Sigmoid colon (tissue), 7 donors: Measurements from ENCODE around the gene F12. TPM values are rescaled to one million over a fixed set of nuclear protein-coding genes. Genes with fewer than 3 reads are reported as not detected.

ENCODE experiments used
- DNase-seq: peaks from one replicate; pipeline ENCODE4 v3.0.0-alpha.2; 2019
- H3K27ac ChIP-seq, 4 donors: fragments of 200-600 bp; sonication (generic); one replicate each; pipeline ENCODE4 v1.5.1; 2016 to 2019; ENCODE audit warnings: mild to moderate bottlenecking in 1 of 4
- H3K27me3 ChIP-seq, 3 donors: fragments of 200-600 bp; sonication (generic); one replicate each; pipeline ENCODE4 v1.5.1; 2019; ENCODE audit warnings: mild to moderate bottlenecking in 1 of 3
- H3K36me3 ChIP-seq, 4 donors: fragments of 200-600 bp; sonication (generic); one replicate each; pipeline ENCODE4 v1.5.1; 2016 to 2019
- H3K4me1 ChIP-seq, 4 donors: fragments of 200-600 bp; sonication (generic); one replicate each; pipeline ENCODE4 v1.5.1; 2017 to 2019
- H3K4me3 ChIP-seq, 4 donors: fragments of 200-600 bp; sonication (generic); one replicate each; pipeline ENCODE4 v1.5.1; 2017 to 2019; ENCODE audit warnings: mild to moderate bottlenecking in 2 of 4, moderate library complexity in 1 of 4
- H3K9me3 ChIP-seq, 4 donors: fragments of 200-600 bp in 3 of 4; sonication (generic) in 3 of 4; one replicate each; pipeline versions ENCODE4 v1.5.1 to v1.6.1; 2013 to 2019
- EP300 ChIP-seq, 4 donors: sonication (generic); formaldehyde crosslinking; IDR thresholded peaks; one replicate each; pipeline ENCODE4 v1.6.1; 2017; ENCODE audit warnings: antibody characterized with exemption in 4 of 4
- POLR2A ChIP-seq, 2 donors: fragments of 450-650 bp; IDR thresholded peaks; one replicate each; pipeline ENCODE4 v1.6.1; 2016; ENCODE audit warnings: antibody characterized with exemption in 2 of 2, mild to moderate bottlenecking in 2 of 2, moderate library complexity in 2 of 2
- POLR2AphosphoS5 ChIP-seq, 4 donors: sonication (generic); formaldehyde crosslinking; IDR thresholded peaks; one replicate each; pipeline ENCODE4 v1.6.1; 2017; ENCODE audit warnings: antibody characterized with exemption in 4 of 4
- WGBS, 2 donors: extraction: QIAGEN DNeasy Blood & Tissue Kit; methylation state at CpG; one replicate each; pipeline ENCODE4 v1.1.7; 2013; 5-methylcytosine and 5-hydroxymethylcytosine counted together
- intact Hi-C: fragments of 100-400 bp; cut with DNase I; formaldehyde crosslinking; loops from one replicate; pipeline ENCODE4 v1.15.1; 2023
- polyA plus RNA-seq, 3 donors: library from polyadenylated mRNA; stranded (reverse); fragments of 200-250 nt; gene quantifications; one replicate each; pipeline ENCODE4 v1.2.3, GENCODE V29; 2013
- total RNA-seq, 4 donors: library from RNA; depleted of rRNA; stranded (reverse); fragments of >200 nt; gene quantifications; one replicate each; pipeline ENCODE4 v1.1.0, GENCODE V29; 2016
- TF ChIP-seq, protein P1 (sequence below), 4 experiments: fragments of 450-650 bp in 3 of 4; fragments of 200-600 bp in 1 of 4; IDR thresholded peaks; one replicate each; pipeline ENCODE4 v1.5.1; 2016 to 2019; ENCODE audit warnings: antibody characterized with exemption in 4 of 4, mild to moderate bottlenecking in 3 of 4, moderate library complexity in 2 of 4
- donor health status: healthy with polysubstance abuse.
- donor health status: Bipolar disorder and iron deficiency.
- donor health status: healthy.

The F12 gene
- total and polyA plus RNA-seq, 7 donors = 0.36 to 14.0 (median 2.2) TPM; not detected in 1

DNA sequence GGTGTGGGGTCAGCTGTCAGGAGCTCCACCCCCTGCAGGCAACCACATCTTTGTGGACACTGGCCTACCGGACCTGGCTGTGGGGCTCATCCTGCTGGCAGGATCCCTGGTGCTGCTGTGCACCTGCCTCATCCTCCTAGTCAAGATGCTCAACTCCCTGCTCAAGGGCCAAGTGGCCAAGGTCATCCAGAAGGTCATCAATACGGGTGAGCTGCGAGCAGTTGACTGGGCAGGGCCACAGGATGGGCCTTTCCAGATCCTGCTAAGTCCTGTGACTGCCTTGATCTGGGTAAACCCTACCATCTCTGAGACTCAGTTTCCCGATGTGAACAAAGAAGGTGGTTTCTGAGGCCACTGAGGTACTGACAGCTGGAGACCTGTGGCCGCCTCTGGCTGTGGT is 15.4 kb downstream of the F12 start:
- DNase-seq = no peak
- Histone ChIP-seq H3K27me3 (peaks cover 0 to 55% (median 29%) of the 10 kb centered on the region in 3 donors), H3K36me3 (no peaks in the 10 kb centered on the region), H3K27ac (no peak overlapping the region), H3K9me3 (no peaks in the 10 kb centered on the region), H3K4me1 (peaks cover 0 to 4% (median 0%) of the 10 kb centered on the region in 4 donors), H3K4me3 (no peak overlapping the region)
- TF ChIP-seq POLR2AphosphoS5 (IDR thresholded peaks at IDR 0.05) = no peak
- TF ChIP-seq EP300 (IDR thresholded peaks at IDR 0.05) = no peak
- TF ChIP-seq, protein P1, sequence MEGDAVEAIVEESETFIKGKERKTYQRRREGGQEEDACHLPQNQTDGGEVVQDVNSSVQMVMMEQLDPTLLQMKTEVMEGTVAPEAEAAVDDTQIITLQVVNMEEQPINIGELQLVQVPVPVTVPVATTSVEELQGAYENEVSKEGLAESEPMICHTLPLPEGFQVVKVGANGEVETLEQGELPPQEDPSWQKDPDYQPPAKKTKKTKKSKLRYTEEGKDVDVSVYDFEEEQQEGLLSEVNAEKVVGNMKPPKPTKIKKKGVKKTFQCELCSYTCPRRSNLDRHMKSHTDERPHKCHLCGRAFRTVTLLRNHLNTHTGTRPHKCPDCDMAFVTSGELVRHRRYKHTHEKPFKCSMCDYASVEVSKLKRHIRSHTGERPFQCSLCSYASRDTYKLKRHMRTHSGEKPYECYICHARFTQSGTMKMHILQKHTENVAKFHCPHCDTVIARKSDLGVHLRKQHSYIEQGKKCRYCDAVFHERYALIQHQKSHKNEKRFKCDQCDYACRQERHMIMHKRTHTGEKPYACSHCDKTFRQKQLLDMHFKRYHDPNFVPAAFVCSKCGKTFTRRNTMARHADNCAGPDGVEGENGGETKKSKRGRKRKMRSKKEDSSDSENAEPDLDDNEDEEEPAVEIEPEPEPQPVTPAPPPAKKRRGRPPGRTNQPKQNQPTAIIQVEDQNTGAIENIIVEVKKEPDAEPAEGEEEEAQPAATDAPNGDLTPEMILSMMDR (IDR thresholded peaks at IDR 0.05) = no peak
- TF ChIP-seq POLR2A (IDR thresholded peaks at IDR 0.05) = no peak
- intact Hi-C loops = no loop called here
- 68 to 89% methylated on average over 5 of the region's 5 CpGs for WGBS, 2 donors

- no peak overlapping the region for H3K27ac ChIP-seq
- intact Hi-C loops = no loop called here
Measured at GRCh38 chr5:177393206-177393765, 16.1 kb downstream of the F12 start.

DNA sequence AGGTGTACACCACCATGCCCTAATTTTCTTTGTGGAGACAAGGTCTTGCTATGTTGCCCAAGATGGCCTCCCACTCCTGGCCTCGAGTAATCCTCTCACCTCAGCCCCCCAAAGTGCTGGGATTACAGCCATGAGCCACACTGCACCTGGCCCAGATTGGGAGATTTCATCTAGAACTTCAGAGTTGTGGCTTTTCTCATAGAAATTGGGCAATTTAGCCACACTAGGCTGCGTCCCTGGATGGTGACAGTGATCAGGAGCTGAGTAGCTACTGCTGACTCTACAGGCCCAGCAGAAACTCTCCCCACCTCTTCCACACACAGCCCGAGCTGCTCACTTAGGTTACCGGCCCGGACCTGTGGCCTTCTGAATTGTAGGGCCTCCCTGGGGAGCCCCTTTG is 16.6 kb downstream of the F12 start:
- intact Hi-C loops = no loop called here
- TF ChIP-seq POLR2AphosphoS5 (IDR thresholded peaks at IDR 0.05) = no peak
- TF ChIP-seq, protein P1 (IDR thresholded peaks at IDR 0.05) = no peak
- TF ChIP-seq EP300 (IDR thresholded peaks at IDR 0.05) = no peak
- no peak for DNase-seq

More at GRCh38 chr5:177393206-177393765, 16.1 kb downstream of the F12 start:
- Histone ChIP-seq H3K27me3 (peaks cover 0 to 48% (median 25%) of the 10 kb centered on the region in 3 donors), H3K9me3 (no peaks in the 10 kb centered on the region), H3K4me3 (no peak overlapping the region), H3K4me1 (peaks cover 0 to 4% (median 0%) of the 10 kb centered on the region in 4 donors), H3K36me3 (no peaks in the 10 kb centered on the region)
- WGBS, 2 donors = 56 to 78% methylated on average over 1 of the region's 1 CpG
- DNase-seq = no peak
- TF ChIP-seq EP300 (IDR thresholded peaks at IDR 0.05) (no peak), POLR2A (IDR thresholded peaks at IDR 0.05) (no peak), POLR2AphosphoS5 (IDR thresholded peaks at IDR 0.05) (no peak)
- TF ChIP-seq, protein P1 (IDR thresholded peaks at IDR 0.05) = no peak

GRCh38 chr5:177390363-177391300 is 18.7 kb downstream of the F12 start:
- DNase-seq = peak; percentile 89
- Histone ChIP-seq H3K36me3 (no peaks in the 10 kb centered on the region), H3K27ac (peak overlapping the region in 1 of 4 donors; percentile 6), H3K27me3 (peaks cover 0 to 21% (median 4%) of the 10 kb centered on the region in 3 donors), H3K4me3 (no peak overlapping the region), H3K4me1 (peaks cover 0 to 4% (median 0%) of the 10 kb centered on the region in 4 donors), H3K9me3 (no peaks in the 10 kb centered on the region)
- 25 to 29% methylated on average over 13 of the region's 13 CpGs for WGBS, 2 donors
- intact Hi-C loops = loop anchor here (1.0 kb wide), 2 partner anchors 64 to 111 kb away; no protein-coding TSS in a partner anchor
- TF ChIP-seq, protein P1 (IDR thresholded peaks at IDR 0.05) = peak; percentile 95 to 98 (median 96)
- no peak for TF ChIP-seq EP300 (IDR thresholded peaks at IDR 0.05)

More for the DNA sequence above, 16.6 kb downstream of the F12 start:
- Histone ChIP-seq H3K27me3 (peaks cover 0 to 42% (median 21%) of the 10 kb centered on the region in 3 donors), H3K36me3 (no peaks in the 10 kb centered on the region), H3K4me3 (no peak overlapping the region), H3K27ac (no peak overlapping the region), H3K4me1 (peaks cover 0 to 4% (median 0%) of the 10 kb centered on the region in 4 donors), H3K9me3 (no peaks in the 10 kb centered on the region)
- 72 to 88% methylated on average over 5 of the region's 5 CpGs for WGBS, 2 donors
